ENCODE data around the gene AZGP1.
"Not testable (repeated sequence)": the region's sequence is repeated elsewhere in the genome, so short reads cannot be mapped to it uniquely, and the experiment has no call there.

DNA sequence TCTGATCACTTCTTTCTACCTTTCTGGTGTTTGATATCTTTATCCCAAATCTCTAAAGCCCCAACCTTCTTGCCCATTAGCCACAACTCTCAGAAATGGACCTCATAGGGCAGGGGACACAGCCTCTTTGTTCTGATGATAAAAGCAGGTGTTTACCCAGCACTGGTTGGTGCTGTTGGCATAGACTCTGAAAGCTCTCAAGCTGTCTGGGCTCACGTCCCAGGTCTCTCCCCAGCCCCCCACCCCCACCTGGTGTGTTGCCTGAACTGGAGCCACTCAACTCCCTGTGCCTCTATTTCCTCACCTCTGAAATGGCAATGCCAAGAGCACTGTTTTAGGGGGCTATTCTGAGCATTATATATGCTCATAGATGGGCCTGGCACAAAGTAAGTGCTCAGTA, 6.0 kb downstream of the AZGP1 start:
- TF ChIP-seq, protein P1, sequence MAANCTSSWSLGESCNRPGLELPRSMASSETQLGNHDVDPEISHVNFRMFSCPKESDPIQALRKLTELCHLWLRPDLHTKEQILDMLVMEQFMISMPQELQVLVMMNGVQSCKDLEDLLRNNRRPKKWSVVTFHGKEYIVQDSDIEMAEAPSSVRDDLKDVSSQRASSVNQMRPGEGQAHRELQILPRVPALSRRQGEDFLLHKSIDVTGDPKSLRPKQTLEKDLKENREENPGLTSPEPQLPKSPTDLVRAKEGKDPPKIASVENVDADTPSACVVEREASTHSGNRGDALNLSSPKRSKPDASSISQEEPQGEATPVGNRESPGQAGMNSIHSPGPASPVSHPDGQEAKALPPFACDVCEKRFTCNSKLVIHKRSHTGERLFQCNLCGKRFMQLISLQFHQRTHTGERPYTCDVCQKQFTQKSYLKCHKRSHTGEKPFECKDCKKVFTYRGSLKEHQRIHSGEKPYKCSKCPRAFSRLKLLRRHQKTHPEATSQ (CRISPR knock-in tag; IDR thresholded peaks at IDR 0.05; ENCODE audit: borderline replicate concordance), result not testable (repeated sequence)
- TF ChIP-seq SRF (IDR thresholded peaks at IDR 0.05; ENCODE audit: low read depth, low read length); ZBTB8A (CRISPR knock-in tag; IDR thresholded peaks at IDR 0.05; ENCODE audit: borderline replicate concordance, low read depth); MTF2 (CRISPR knock-in tag; IDR thresholded peaks at IDR 0.05; ENCODE audit: borderline replicate concordance); ZBTB7B (CRISPR knock-in tag; IDR thresholded peaks at IDR 0.05): not testable (repeated sequence)

Measured in HepG2 (cell line).